Mesothelial cell of epicardium (in vitro differentiated cells): ENCODE data around the gene ZIC5. TPM values are rescaled to one million over a fixed set of nuclear protein-coding genes. Genes with fewer than 3 reads are reported as not detected.

Source experiments
- DNase-seq, 2 experiments: peaks; one replicate each; pipeline ENCODE4 v3.0.0; 2021; ENCODE audit warnings: low spot score in 2 of 2; ENCODE audit not compliant: unreplicated experiment in 2 of 2
- H3K27ac Mint-ChIP-seq: 2 replicates; pipeline ENCODE4 v1.8.0; 2021; ENCODE audit warnings: mixed read lengths
- H3K27me3 Mint-ChIP-seq: 2 replicates; pipeline ENCODE4 v1.8.0; 2021; ENCODE audit warnings: low read depth, mixed read lengths
- H3K36me3 Mint-ChIP-seq: 2 replicates; pipeline ENCODE4 v1.8.0; 2021; ENCODE audit warnings: mixed read lengths
- H3K4me1 Mint-ChIP-seq: 2 replicates; pipeline ENCODE4 v1.8.0; 2021; ENCODE audit warnings: mixed read lengths
- H3K4me3 Mint-ChIP-seq: 2 replicates; pipeline ENCODE4 v1.8.0; 2021; ENCODE audit warnings: mild to moderate bottlenecking, moderate library complexity, mixed read lengths
- H3K9me3 Mint-ChIP-seq: 2 replicates; pipeline ENCODE4 v1.8.0; 2021; ENCODE audit warnings: mixed read lengths
- CTCF ChIP-seq: fragments of 200-600 bp; sonication (generic); IDR thresholded peaks from one replicate; pipeline ENCODE4 v1.5.0; 2021; ENCODE audit warnings: antibody characterized with exemption; ENCODE audit not compliant: unreplicated experiment
- total RNA-seq: library from RNA; stranded (reverse); gene quantifications from 3 replicates; pipeline ENCODE4 v1.2.1, GENCODE V29; 2021

The ZIC5 gene
- total RNA-seq, 1 donor from 2014 or later: not detected

DNA sequence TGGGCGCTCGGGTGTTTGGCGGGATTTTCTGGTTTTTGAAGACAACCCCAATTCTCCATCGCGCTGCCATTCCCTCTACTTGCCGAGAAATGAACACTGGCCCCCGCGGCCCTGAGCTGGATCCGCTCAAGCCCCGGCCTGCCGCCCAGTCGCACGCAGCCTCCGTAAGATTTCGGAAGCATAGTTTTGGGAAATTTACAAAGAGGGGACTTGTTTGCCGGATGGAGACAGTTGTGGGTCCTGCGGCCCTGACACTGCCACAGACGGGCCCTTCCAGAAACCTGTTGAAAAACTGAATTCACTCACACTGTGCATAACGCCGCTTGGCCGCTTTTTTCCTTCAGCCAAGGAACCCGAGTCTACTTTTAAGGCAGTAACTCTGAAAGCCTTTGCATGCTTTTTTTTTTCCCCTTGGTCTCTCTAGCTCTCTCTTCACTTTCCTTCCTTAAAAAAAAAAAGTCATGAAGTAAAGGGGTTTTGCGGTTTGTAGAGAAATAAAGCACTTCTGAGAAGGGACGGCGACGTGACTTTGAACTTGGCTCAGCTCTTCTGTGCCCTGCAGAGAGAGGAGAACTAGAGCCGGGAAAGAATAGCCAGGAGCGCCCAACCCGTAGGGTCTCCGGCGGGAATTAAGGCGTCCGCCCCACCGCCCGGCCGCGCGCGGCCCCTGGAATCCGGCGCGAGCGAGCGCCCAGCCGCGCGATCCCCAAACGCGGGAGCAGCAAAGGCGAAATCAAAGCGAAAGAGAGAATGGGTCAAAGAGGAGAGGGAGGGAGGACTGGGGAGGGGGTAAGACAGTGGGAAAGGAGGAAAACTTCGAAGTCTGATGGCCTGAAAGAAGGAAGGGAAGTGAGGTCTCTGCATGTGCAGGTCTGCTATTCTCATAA lies 6.6 kb upstream of the ZIC5 start:
- Mint-ChIP-seq H3K4me1 (no peaks in the 10 kb centered on the region), H3K27ac (no peak overlapping the region), H3K27me3 (peaks cover 85% of the 10 kb centered on the region), H3K36me3 (no peaks in the 10 kb centered on the region), H3K9me3 (no peaks in the 10 kb centered on the region), H3K4me3 (no peak overlapping the region)
- TF ChIP-seq CTCF: no peak
- no peak for DNase-seq

DNA sequence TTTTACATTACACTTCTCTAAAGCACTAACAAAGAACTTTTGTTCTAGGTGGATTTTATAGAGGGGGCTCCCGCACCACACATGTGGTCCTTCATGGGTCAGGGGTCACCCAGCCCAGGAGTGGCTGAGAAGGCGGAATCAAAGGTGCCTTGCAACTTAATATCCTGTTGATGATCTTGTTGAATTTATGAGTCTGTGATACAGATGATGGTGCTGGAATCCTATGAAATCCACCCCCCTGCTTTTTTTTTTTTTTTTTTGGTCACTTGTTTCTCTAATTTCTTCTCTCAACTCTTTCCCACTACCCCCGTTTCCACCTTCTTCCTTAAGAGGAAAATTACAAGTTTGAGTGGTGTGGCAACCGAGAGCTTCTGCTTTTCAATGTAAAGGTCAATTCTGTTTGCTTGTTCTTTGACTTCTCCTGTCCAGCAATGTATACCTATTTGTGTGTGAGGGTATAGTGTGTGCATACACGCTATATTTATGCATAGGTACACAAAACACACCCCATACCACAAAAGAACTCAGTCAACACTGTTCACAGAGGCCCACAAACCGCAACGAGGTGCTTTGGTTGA lies 5.9 kb upstream of the ZIC5 start:
- Mint-ChIP-seq H3K4me1 (no peaks in the 10 kb centered on the region), H3K27ac (no peak overlapping the region), H3K4me3 (no peak overlapping the region), H3K27me3 (peaks cover 85% of the 10 kb centered on the region), H3K36me3 (no peaks in the 10 kb centered on the region), H3K9me3 (no peaks in the 10 kb centered on the region)
- no peak for DNase-seq
- TF ChIP-seq CTCF: no peak

GRCh38 chr13:99976575-99976974 lies 5.0 kb upstream of the ZIC5 start:
- H3K36me3 Mint-ChIP-seq: no peaks in the 10 kb centered on the region
- peaks cover 91% of the 10 kb centered on the region for H3K27me3 Mint-ChIP-seq
- H3K27ac Mint-ChIP-seq: no peak overlapping the region
- TF ChIP-seq CTCF: no peak
- no peaks in the 10 kb centered on the region for H3K9me3 Mint-ChIP-seq
- DNase-seq: no peak
- H3K4me3 Mint-ChIP-seq: no peak overlapping the region
- H3K4me1 Mint-ChIP-seq: no peaks in the 10 kb centered on the region

GRCh38 chr13:99975626-99976025 lies 4.1 kb upstream of the ZIC5 start:
- H3K4me1 Mint-ChIP-seq: no peaks in the 10 kb centered on the region
- no peak for TF ChIP-seq CTCF
- H3K9me3 Mint-ChIP-seq: no peaks in the 10 kb centered on the region
- no peak overlapping the region for H3K4me3 Mint-ChIP-seq
- no peaks in the 10 kb centered on the region for H3K36me3 Mint-ChIP-seq
- DNase-seq: no peak
- H3K27ac Mint-ChIP-seq: no peak overlapping the region
- H3K27me3 Mint-ChIP-seq: peaks cover 90% of the 10 kb centered on the region

- DNase-seq: no peak
- H3K36me3 Mint-ChIP-seq: no peaks in the 10 kb centered on the region
- no peaks in the 10 kb centered on the region for H3K9me3 Mint-ChIP-seq
- H3K27me3 Mint-ChIP-seq: peaks cover 89% of the 10 kb centered on the region
- peaks cover 1% of the 10 kb centered on the region for H3K4me1 Mint-ChIP-seq
- TF ChIP-seq CTCF: no peak
- no peak overlapping the region for H3K27ac Mint-ChIP-seq
- H3K4me3 Mint-ChIP-seq: no peak overlapping the region
Observed at GRCh38 chr13:99974939-99975561, 3.5 kb upstream of the ZIC5 start.
